Naive thymus-derived CD4-positive, alpha-beta T cell (primary cell): ENCODE results near the gene UBE2D2. TPM values are rescaled to one million over a fixed set of nuclear protein-coding genes. Genes with fewer than 3 reads are reported as not detected.
A peak's percentile ranks its signal among the peaks of the same experiment; 100 is the strongest.

Experiments
- ATAC-seq: fragments of 150-1000 bp; cut with Tn5 transposase; 2 replicates; pipeline ENCODE4 v1.10.0; 2021; ENCODE audit warnings: mild to moderate bottlenecking, moderate library complexity
- CTCF ChIA-PET: fragments of 350-600 bp; sonication (Branson Sonifier 250); formaldehyde crosslinking; loops from one replicate; lab custom pipeline; 2021; ENCODE audit warnings: antibody characterized with exemption; lab: Charles Lee
- POLR2A ChIA-PET: fragments of 350-600 bp; sonication (Branson Sonifier 250); formaldehyde crosslinking; loops from one replicate; lab custom pipeline; 2021; ENCODE audit warnings: antibody characterized with exemption, inconsistent platforms; lab: Charles Lee
- DNase-seq, 9 donors: peaks; one replicate each; pipeline versions ENCODE4 v3.0.0 to v3.0.0-alpha.2; 2020 to 2022; ENCODE audit warnings: mixed read lengths in 1 of 9
- H3K27ac ChIP-seq: one replicate; pipeline ENCODE4 v1.7.0; 2013; ENCODE audit warnings: mild to moderate bottlenecking, low read depth, low read length, moderate library complexity
- H3K27me3 ChIP-seq, 2 donors: one replicate each; pipeline ENCODE4 v1.7.0; 2013; ENCODE audit warnings: low read length in 2 of 2, mild to moderate bottlenecking in 2 of 2, moderate library complexity in 2 of 2; ENCODE audit not compliant: control insufficient read depth in 2 of 2, insufficient read depth in 2 of 2
- H3K36me3 ChIP-seq, 3 experiments: 1 replicate in 2 of 3; 2 replicates in 1 of 3; pipeline ENCODE4 v1.7.0; 2013; ENCODE audit warnings: low read length in 3 of 3, mild to moderate bottlenecking in 3 of 3, moderate library complexity in 1 of 3; ENCODE audit not compliant: insufficient read depth in 3 of 3, control insufficient read depth in 2 of 3
- H3K4me1 ChIP-seq, 2 donors: one replicate each; pipeline ENCODE4 v1.7.0; 2013; ENCODE audit warnings: low read length in 2 of 2, mild to moderate bottlenecking in 2 of 2, moderate library complexity in 1 of 2; ENCODE audit not compliant: control insufficient read depth in 2 of 2, insufficient read depth in 2 of 2
- H3K4me3 ChIP-seq: 2 replicates; pipeline ENCODE4 v1.7.0; 2013; ENCODE audit warnings: mild to moderate bottlenecking, low read length
- H3K9me3 ChIP-seq, 3 experiments: 1 replicate in 2 of 3; 2 replicates in 1 of 3; pipeline ENCODE4 v1.7.0; 2013; ENCODE audit warnings: low read length in 3 of 3; ENCODE audit not compliant: control insufficient read depth in 2 of 3
- H3K27ac Mint-ChIP-seq, 9 donors: one replicate each; pipeline ENCODE4 v1.8.0; 2020 to 2022; ENCODE audit warnings: mixed read lengths in 9 of 9, mild to moderate bottlenecking in 8 of 9, moderate library complexity in 5 of 9, inconsistent platforms in 2 of 9
- H3K27me3 Mint-ChIP-seq, 5 donors: one replicate each; pipeline ENCODE4 v1.8.0; 2021 to 2022; ENCODE audit warnings: mixed read lengths in 5 of 5, mild to moderate bottlenecking in 1 of 5
- H3K36me3 Mint-ChIP-seq, 5 donors: one replicate each; pipeline ENCODE4 v1.8.0; 2020 to 2022; ENCODE audit warnings: mixed read lengths in 5 of 5, mild to moderate bottlenecking in 3 of 5, inconsistent platforms in 1 of 5
- H3K4me1 Mint-ChIP-seq, 7 donors: one replicate each; pipeline ENCODE4 v1.8.0; 2020 to 2022; ENCODE audit warnings: mixed read lengths in 7 of 7, mild to moderate bottlenecking in 3 of 7, inconsistent platforms in 1 of 7
- H3K4me3 Mint-ChIP-seq, 10 donors: one replicate each; pipeline ENCODE4 v1.8.0; 2020 to 2022; ENCODE audit warnings: mild to moderate bottlenecking in 10 of 10, mixed read lengths in 10 of 10, moderate library complexity in 6 of 10, inconsistent platforms in 2 of 10
- H3K9me3 Mint-ChIP-seq, 11 donors: one replicate each; pipeline ENCODE4 v1.8.0; 2020 to 2022; ENCODE audit warnings: mixed read lengths in 11 of 11, mild to moderate bottlenecking in 4 of 11, inconsistent platforms in 1 of 11, moderate library complexity in 1 of 11
- intact Hi-C, 2 donors: fragments of 100-400 bp; cut with micrococcal nuclease; formaldehyde crosslinking; loops; one replicate each; pipeline ENCODE4 v1.15.1; 2023
- polyA plus RNA-seq, 2 donors: library from polyadenylated mRNA; unstranded; fragments of 300-500 nt; fragmentation: Illumina TruSeq; gene quantifications; one replicate each; pipeline ENCODE4 v1.2.3, GENCODE V29; 2021
- total RNA-seq, 6 experiments: library from RNA in 5 of 6; stranded (reverse) in 5 of 6; gene quantifications; 1 replicate in 5 of 6; 2 replicates in 1 of 6; pipeline ENCODE4 v1.2.3 and lab custom pipeline; 2021 to 2026

UBE2D2 gene
- total and polyA plus RNA-seq, 7 experiments from 2014 or later, result 145 to 343 (median 210) TPM

- peaks cover 0 to 3% of the 10 kb centered on the region in 2 donors for H3K27me3 ChIP-seq
- H3K36me3 ChIP-seq, result no peaks in the 10 kb centered on the region
- no peaks in the 10 kb centered on the region for H3K9me3 Mint-ChIP-seq
- intact Hi-C loops, result no loop called here
- peaks cover 0 to 4% (median 3%) of the 10 kb centered on the region in 5 donors for H3K27me3 Mint-ChIP-seq
- peak overlapping the region in 5 of 9 donors; percentile 5 to 82 (median 42) for H3K27ac Mint-ChIP-seq
- H3K4me1 ChIP-seq, result peaks cover 36% of the 10 kb centered on the region in 2 donors
- peaks cover 7 to 55% (median 30%) of the 10 kb centered on the region in 7 donors for H3K4me1 Mint-ChIP-seq
- ChIA-PET CTCF (interaction anchor here (0.8 to 1.3 kb wide), 3 partner anchors 14 to 43 kb away, joined by 3 to 4 read pairs (median 3); no protein-coding TSS in a partner anchor), POLR2A (no interaction called here)
- DNase-seq (no peak), ATAC-seq (peak; percentile 47)
- no peaks in the 10 kb centered on the region for H3K9me3 ChIP-seq
- H3K4me3 ChIP-seq, result peak overlapping the region; percentile 46
- H3K27ac ChIP-seq, result no peak overlapping the region
- H3K4me3 Mint-ChIP-seq, result peak overlapping the region; percentile 30 to 86 (median 76)
- no peaks in the 10 kb centered on the region for H3K36me3 Mint-ChIP-seq
Observed at GRCh38 chr5:139670369-139671095, 109.4 kb downstream of the UBE2D2 start.

GRCh38 chr5:139671096-139671841, 110.1 kb downstream of the UBE2D2 start:
- Histone ChIP-seq H3K36me3 (no peaks in the 10 kb centered on the region), H3K4me1 (peaks cover 32 to 36% of the 10 kb centered on the region in 2 donors), H3K27me3 (peaks cover 0 to 3% of the 10 kb centered on the region in 2 donors), H3K9me3 (no peaks in the 10 kb centered on the region), H3K4me3 (no peak overlapping the region), H3K27ac (no peak overlapping the region)
- intact Hi-C loops, result no loop called here
- Mint-ChIP-seq H3K4me1 (peaks cover 7 to 56% (median 30%) of the 10 kb centered on the region in 7 donors), H3K4me3 (peak overlapping the region in 3 of 10 donors; percentile 70 to 86 (median 77)), H3K36me3 (no peaks in the 10 kb centered on the region), H3K27me3 (peaks cover 0 to 4% (median 3%) of the 10 kb centered on the region in 5 donors), H3K27ac (peak overlapping the region in 1 of 9 donors; percentile 45), H3K9me3 (no peaks in the 10 kb centered on the region)
- CTCF ChIA-PET, result interaction anchor here (1.3 kb wide), 1 partner anchor 44 kb away, joined by 4 read pairs; no protein-coding TSS in a partner anchor
- ATAC-seq, result no peak
- DNase-seq, result no peak
- POLR2A ChIA-PET, result no interaction called here

- Histone ChIP-seq H3K27me3 (no peaks in the 10 kb centered on the region), H3K9me3 (no peaks in the 10 kb centered on the region), H3K36me3 (no peaks in the 10 kb centered on the region), H3K27ac (no peak overlapping the region), H3K4me3 (no peak overlapping the region), H3K4me1 (peaks cover 5 to 9% of the 10 kb centered on the region in 2 donors)
- DNase-seq (no peak), ATAC-seq (no peak)
- H3K9me3 Mint-ChIP-seq, result peaks cover 0 to 2% (median 0%) of the 10 kb centered on the region in 11 donors
- intact Hi-C loops, result no loop called here
- peaks cover 0 to 6% (median 3%) of the 10 kb centered on the region in 5 donors for H3K27me3 Mint-ChIP-seq
- ChIA-PET POLR2A (no interaction called here), CTCF (no interaction called here)
- peaks cover 5 to 25% (median 7%) of the 10 kb centered on the region in 7 donors for H3K4me1 Mint-ChIP-seq
- H3K27ac Mint-ChIP-seq, result no peak overlapping the region
- H3K36me3 Mint-ChIP-seq, result peaks cover 0 to 3% (median 1%) of the 10 kb centered on the region in 5 donors
- peak overlapping the region in 1 of 10 donors; percentile 9 for H3K4me3 Mint-ChIP-seq
Observed at GRCh38 chr5:139675213-139675612, 114.1 kb downstream of the UBE2D2 start.

- H3K27ac ChIP-seq, result no peak overlapping the region
- no peaks in the 10 kb centered on the region for H3K36me3 ChIP-seq
- H3K9me3 ChIP-seq, result no peaks in the 10 kb centered on the region
- peaks cover 0 to 3% of the 10 kb centered on the region in 2 donors for H3K4me1 ChIP-seq
- Mint-ChIP-seq H3K4me3 (no peak overlapping the region), H3K4me1 (peaks cover 0 to 18% (median under 1%) of the 10 kb centered on the region in 7 donors), H3K27me3 (peaks cover 0 to 4% (median 0%) of the 10 kb centered on the region in 5 donors), H3K9me3 (peaks cover 0 to 2% (median 0%) of the 10 kb centered on the region in 11 donors), H3K27ac (no peak overlapping the region), H3K36me3 (peaks cover 0 to 3% (median 3%) of the 10 kb centered on the region in 5 donors)
- no peak for DNase-seq
- ChIA-PET CTCF (no interaction called here), POLR2A (no interaction called here)
- no peak for ATAC-seq
- H3K4me3 ChIP-seq, result no peak overlapping the region
- no peaks in the 10 kb centered on the region for H3K27me3 ChIP-seq
- intact Hi-C loops, result no loop called here
Observed at GRCh38 chr5:139675825-139676224, 114.7 kb downstream of the UBE2D2 start.

- ChIA-PET POLR2A (no interaction called here), CTCF (no interaction called here)
- ATAC-seq (no peak), DNase-seq (no peak)
- peaks cover 0 to 2% (median 0%) of the 10 kb centered on the region in 11 donors for H3K9me3 Mint-ChIP-seq
- H3K27me3 ChIP-seq, result no peaks in the 10 kb centered on the region
- intact Hi-C loops, result no loop called here
- no peak overlapping the region for H3K27ac ChIP-seq
- peaks cover 0 to 4% (median 0%) of the 10 kb centered on the region in 5 donors for H3K27me3 Mint-ChIP-seq
- H3K36me3 Mint-ChIP-seq, result peaks cover 0 to 3% (median 3%) of the 10 kb centered on the region in 5 donors
- no peaks in the 10 kb centered on the region for H3K36me3 ChIP-seq
- no peak overlapping the region for H3K4me3 ChIP-seq
- no peaks in the 10 kb centered on the region for H3K9me3 ChIP-seq
- H3K4me1 ChIP-seq, result no peaks in the 10 kb centered on the region
- peaks cover 0 to 18% (median 0%) of the 10 kb centered on the region in 7 donors for H3K4me1 Mint-ChIP-seq
- H3K4me3 Mint-ChIP-seq, result no peak overlapping the region
- no peak overlapping the region for H3K27ac Mint-ChIP-seq
Observed at GRCh38 chr5:139676406-139676805, 115.3 kb downstream of the UBE2D2 start.

GRCh38 chr5:139676951-139677735, 116.0 kb downstream of the UBE2D2 start:
- H3K4me3 ChIP-seq, result no peak overlapping the region
- no peaks in the 10 kb centered on the region for H3K27me3 ChIP-seq
- no peak for ATAC-seq
- Mint-ChIP-seq H3K4me1 (peaks cover 0 to 14% (median 0%) of the 10 kb centered on the region in 7 donors), H3K9me3 (peaks cover 0 to 2% (median 0%) of the 10 kb centered on the region in 11 donors), H3K4me3 (peak overlapping the region in 1 of 10 donors; percentile 16), H3K27ac (peak overlapping the region in 2 of 9 donors; percentile 46 to 53), H3K27me3 (peaks cover 0 to 4% (median 0%) of the 10 kb centered on the region in 5 donors), H3K36me3 (peaks cover 0 to 3% (median 3%) of the 10 kb centered on the region in 5 donors)
- intact Hi-C loops, result no loop called here
- H3K27ac ChIP-seq, result no peak overlapping the region
- ChIA-PET POLR2A (no interaction called here), CTCF (no interaction called here)
- H3K9me3 ChIP-seq, result no peaks in the 10 kb centered on the region
- no peaks in the 10 kb centered on the region for H3K36me3 ChIP-seq
- no peaks in the 10 kb centered on the region for H3K4me1 ChIP-seq
- no peak for DNase-seq
